Activated CD4-positive, alpha-beta T cell treated with anti-CD3 and anti-CD28 coated beads for 36 hours (primary cell): ENCODE results near the gene RPS3. TPM values are rescaled to one million over a fixed set of nuclear protein-coding genes. Genes with fewer than 3 reads are reported as not detected.

ENCODE experiments used
- ATAC-seq: fragments of 200-7000 bp; cut with Tn5 transposase; one replicate; pipeline ENCODE4 v1.10.0; 2021; ENCODE audit warnings: mild to moderate bottlenecking, moderate library complexity
- CTCF ChIA-PET: fragments of 350-600 bp; sonication (Branson Sonifier 250); formaldehyde crosslinking; loops from one replicate; lab custom pipeline; 2021; ENCODE audit warnings: antibody characterized with exemption; lab: Charles Lee
- POLR2A ChIA-PET: fragments of 350-600 bp; sonication (Branson Sonifier 250); formaldehyde crosslinking; loops from one replicate; lab custom pipeline; 2021; ENCODE audit warnings: antibody characterized with exemption, inconsistent platforms; lab: Charles Lee
- DNase-seq: peaks from one replicate; pipeline ENCODE4 v3.0.0-alpha.2; 2020
- H3K27ac Mint-ChIP-seq: one replicate; pipeline ENCODE4 v1.8.0; 2021; ENCODE audit warnings: mixed read lengths
- H3K27me3 Mint-ChIP-seq: one replicate; pipeline ENCODE4 v1.8.0; 2021; ENCODE audit warnings: mixed read lengths
- H3K36me3 Mint-ChIP-seq: one replicate; pipeline ENCODE4 v1.8.0; 2021; ENCODE audit warnings: low read depth, mixed read lengths
- H3K4me1 Mint-ChIP-seq: one replicate; pipeline ENCODE4 v1.8.0; 2021; ENCODE audit warnings: mixed read lengths
- H3K4me3 Mint-ChIP-seq: one replicate; pipeline ENCODE4 v1.8.0; 2021; ENCODE audit warnings: mild to moderate bottlenecking, moderate library complexity, mixed read lengths
- H3K9me3 Mint-ChIP-seq: one replicate; pipeline ENCODE4 v1.8.0; 2021; ENCODE audit warnings: low read depth, mixed read lengths
- intact Hi-C, 2 experiments: fragments of 100-400 bp; cut with DNase I in 1 of 2; cut with micrococcal nuclease in 1 of 2; formaldehyde crosslinking; loops; one replicate each; pipeline versions ENCODE4 v1.14.2 to v1.15.1; 2022 to 2024; cut with DNase I, micrococcal nuclease
- total RNA-seq, 2 experiments: library from RNA; stranded (reverse); gene quantifications; one replicate each; pipeline ENCODE4 v1.2.3, GENCODE V29; 2021

The RPS3 gene
- total RNA-seq, 2 experiments from 2014 or later = 4,536 to 4,569 TPM

GRCh38 chr11:75435571-75435925, 36.2 kb downstream of the RPS3 start:
- no peak for DNase-seq
- Mint-ChIP-seq H3K27ac (no peak overlapping the region), H3K27me3 (peaks cover 30% of the 10 kb centered on the region), H3K4me3 (no peak overlapping the region), H3K9me3 (no peaks in the 10 kb centered on the region), H3K4me1 (peaks cover 3% of the 10 kb centered on the region), H3K36me3 (no peaks in the 10 kb centered on the region)
- no peak for ATAC-seq
- POLR2A ChIA-PET = no interaction called here
- intact Hi-C loops = no loop called here
- CTCF ChIA-PET = no interaction called here

- intact Hi-C loops = no loop called here
- H3K4me3 Mint-ChIP-seq = no peak overlapping the region
- POLR2A ChIA-PET = no interaction called here
- no peaks in the 10 kb centered on the region for H3K36me3 Mint-ChIP-seq
- DNase-seq (no peak), ATAC-seq (no peak)
- CTCF ChIA-PET = interaction anchor here (1.4 kb wide), 1 partner anchor 9 kb away, joined by 5 read pairs; no protein-coding TSS in a partner anchor
- no peaks in the 10 kb centered on the region for H3K9me3 Mint-ChIP-seq
- H3K27me3 Mint-ChIP-seq = peaks cover 18% of the 10 kb centered on the region
- no peaks in the 10 kb centered on the region for H3K4me1 Mint-ChIP-seq
- H3K27ac Mint-ChIP-seq = no peak overlapping the region
Measured at GRCh38 chr11:75436806-75437205, 37.5 kb downstream of the RPS3 start.

GRCh38 chr11:75437966-75438659, 38.8 kb downstream of the RPS3 start:
- ChIA-PET POLR2A (no interaction called here), CTCF (no interaction called here)
- peaks cover 6% of the 10 kb centered on the region for H3K27me3 Mint-ChIP-seq
- DNase-seq = no peak
- H3K4me3 Mint-ChIP-seq = no peak overlapping the region
- no peaks in the 10 kb centered on the region for H3K36me3 Mint-ChIP-seq
- no peak overlapping the region for H3K27ac Mint-ChIP-seq
- H3K9me3 Mint-ChIP-seq = no peaks in the 10 kb centered on the region
- H3K4me1 Mint-ChIP-seq = no peaks in the 10 kb centered on the region
- intact Hi-C loops = no loop called here
- no peak for ATAC-seq

GRCh38 chr11:75439026-75439425, 39.7 kb downstream of the RPS3 start:
- Mint-ChIP-seq H3K27me3 (peaks cover 2% of the 10 kb centered on the region), H3K9me3 (no peaks in the 10 kb centered on the region)
- POLR2A ChIA-PET = no interaction called here

GRCh38 chr11:75439495-75440120, 40.3 kb downstream of the RPS3 start:
- Mint-ChIP-seq H3K4me1 (no peaks in the 10 kb centered on the region), H3K27ac (no peak overlapping the region), H3K4me3 (no peak overlapping the region), H3K27me3 (no peaks in the 10 kb centered on the region), H3K36me3 (no peaks in the 10 kb centered on the region), H3K9me3 (no peaks in the 10 kb centered on the region)
- ATAC-seq (no peak), DNase-seq (no peak)
- intact Hi-C loops = no loop called here
- CTCF ChIA-PET = interaction anchor here (0.7 to 1.0 kb wide), 2 partner anchors 94 to 260 kb away, joined by 3 read pairs; no protein-coding TSS in a partner anchor
- POLR2A ChIA-PET = no interaction called here

More at GRCh38 chr11:75439026-75439425, 39.7 kb downstream of the RPS3 start:
- intact Hi-C loops = no loop called here
- CTCF ChIA-PET = interaction anchor here (0.7 to 1.0 kb wide), 2 partner anchors 95 to 259 kb away, joined by 3 read pairs; no protein-coding TSS in a partner anchor
- Mint-ChIP-seq H3K4me1 (no peaks in the 10 kb centered on the region), H3K4me3 (no peak overlapping the region), H3K36me3 (no peaks in the 10 kb centered on the region), H3K27ac (no peak overlapping the region)
- no peak for DNase-seq
- ATAC-seq = no peak

GRCh38 chr11:75440960-75441803, 41.9 kb downstream of the RPS3 start:
- DNase-seq (no peak), ATAC-seq (no peak)
- ChIA-PET POLR2A (interaction anchor here (0.6 kb wide), 1 partner anchor 88 kb away, joined by 3 read pairs; no protein-coding TSS in a partner anchor), CTCF (interaction anchor here (1.1 to 5.9 kb wide), 2 partner anchors 57 to 89 kb away, joined by 3 to 129 read pairs; partner anchors contain the start of gene GDPD5)
- intact Hi-C loops = no loop called here
- H3K36me3 Mint-ChIP-seq = no peaks in the 10 kb centered on the region
- H3K4me1 Mint-ChIP-seq = no peaks in the 10 kb centered on the region
- H3K27ac Mint-ChIP-seq = no peak overlapping the region
- no peak overlapping the region for H3K4me3 Mint-ChIP-seq
- no peaks in the 10 kb centered on the region for H3K9me3 Mint-ChIP-seq
- no peaks in the 10 kb centered on the region for H3K27me3 Mint-ChIP-seq

GRCh38 chr11:75441804-75442132, 42.5 kb downstream of the RPS3 start:
- POLR2A ChIA-PET = no interaction called here
- no peak overlapping the region for H3K4me3 Mint-ChIP-seq
- H3K9me3 Mint-ChIP-seq = no peaks in the 10 kb centered on the region
- no peak for ATAC-seq
- no peaks in the 10 kb centered on the region for H3K36me3 Mint-ChIP-seq
- no peak for DNase-seq
- CTCF ChIA-PET = interaction anchor here (5.9 kb wide), 1 partner anchor 88 kb away, joined by 129 read pairs; the partner anchor contains the start of gene GDPD5
- no peaks in the 10 kb centered on the region for H3K4me1 Mint-ChIP-seq
- no peak overlapping the region for H3K27ac Mint-ChIP-seq
- no peaks in the 10 kb centered on the region for H3K27me3 Mint-ChIP-seq
- intact Hi-C loops = no loop called here

GRCh38 chr11:75442161-75442885, 43.0 kb downstream of the RPS3 start:
- POLR2A ChIA-PET = no interaction called here
- Mint-ChIP-seq H3K27me3 (no peaks in the 10 kb centered on the region), H3K36me3 (no peaks in the 10 kb centered on the region), H3K4me1 (no peaks in the 10 kb centered on the region), H3K9me3 (no peaks in the 10 kb centered on the region), H3K27ac (no peak overlapping the region), H3K4me3 (no peak overlapping the region)
- no peak for ATAC-seq
- DNase-seq = no peak
- intact Hi-C loops = no loop called here
- CTCF ChIA-PET = interaction anchor here (2.0 to 5.9 kb wide), 2 partner anchors 28 to 88 kb away, joined by 6 to 129 read pairs; partner anchors contain the start of gene GDPD5

- Mint-ChIP-seq H3K4me1 (no peaks in the 10 kb centered on the region), H3K4me3 (no peak overlapping the region), H3K36me3 (no peaks in the 10 kb centered on the region), H3K9me3 (no peaks in the 10 kb centered on the region), H3K27me3 (no peaks in the 10 kb centered on the region), H3K27ac (no peak overlapping the region)
- ChIA-PET POLR2A (no interaction called here), CTCF (interaction anchor here (0.6 to 5.9 kb wide), 4 partner anchors 27 to 1113 kb away, joined by 3 to 129 read pairs (median 5); partner anchors contain the start of gene GDPD5)
- DNase-seq (no peak), ATAC-seq (no peak)
- intact Hi-C loops = no loop called here
Measured at GRCh38 chr11:75443043-75443442, 43.7 kb downstream of the RPS3 start.

- intact Hi-C loops = loop anchor here (1.0 kb wide), 2 partner anchors 57 to 87 kb away; no protein-coding TSS in a partner anchor
- POLR2A ChIA-PET = interaction anchor here (0.6 kb wide), 1 partner anchor 30 kb away, joined by 3 read pairs; no protein-coding TSS in a partner anchor
- ATAC-seq = peak; percentile 87
- peak; percentile 84 for DNase-seq
- Mint-ChIP-seq H3K27ac (no peak overlapping the region), H3K27me3 (no peaks in the 10 kb centered on the region), H3K4me3 (no peak overlapping the region), H3K36me3 (no peaks in the 10 kb centered on the region), H3K9me3 (no peaks in the 10 kb centered on the region), H3K4me1 (no peaks in the 10 kb centered on the region)
- CTCF ChIA-PET = interaction anchor here (0.6 to 5.9 kb wide), 22 partner anchors 9 to 1678 kb away, joined by 3 to 129 read pairs (median 5); partner anchors contain the start of gene GDPD5
Measured at GRCh38 chr11:75445315-75445953, 46.1 kb downstream of the RPS3 start.
